ENCODE data around the gene HHAT. TPM values are rescaled to one million over a fixed set of nuclear protein-coding genes. Genes with fewer than 3 reads are reported as not detected.

HHAT gene
- polyA plus RNA-seq, 1 donor from 2014 or later, result 5.3 TPM

DNA sequence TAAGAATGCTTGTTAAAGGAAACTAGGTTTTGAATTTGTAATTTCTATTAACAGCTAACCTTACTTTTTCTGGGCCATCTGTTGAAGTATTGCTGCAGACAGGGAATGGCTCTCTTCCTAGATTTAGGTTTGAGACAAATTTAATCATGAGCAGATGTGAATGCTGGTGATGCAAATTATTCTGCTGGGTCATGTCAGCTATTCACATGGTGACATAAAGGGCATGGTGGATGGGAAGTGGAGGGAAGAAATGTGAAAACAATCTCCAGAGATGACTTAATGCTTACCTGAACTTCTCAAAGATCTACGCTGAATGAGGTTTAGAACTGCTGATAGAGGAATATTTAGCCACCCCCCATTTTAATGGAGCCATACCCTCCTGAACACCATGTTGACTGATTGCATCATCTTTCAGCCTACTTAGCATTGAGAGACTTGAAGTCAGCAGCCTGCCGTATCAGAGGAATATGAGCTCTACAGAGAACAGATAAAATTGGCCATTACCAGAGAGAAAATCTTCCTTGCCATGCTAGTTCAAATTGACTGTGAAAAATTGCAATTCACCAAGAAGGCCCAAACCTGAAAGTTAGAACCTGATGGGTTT lies 138.8 kb downstream of the HHAT start:
- Histone ChIP-seq H3K4me3 (ENCODE audit: low read length) (no peak overlapping the region), H3F3A (ENCODE audit: insufficient read depth, low read length, poor library complexity, severe bottlenecking) (no peaks in the 10 kb centered on the region), H2AFZ (ENCODE audit: low read depth, low read length) (no peak overlapping the region), H3K4me2 (ENCODE audit: low read length) (no peak overlapping the region), H3K36me3 (ENCODE audit: insufficient read depth, low read length) (no peaks in the 10 kb centered on the region), H3K79me2 (replicated peaks; ENCODE audit: insufficient read depth, low read length) (no peaks in the 10 kb centered on the region), H3K27me3 (ENCODE audit: insufficient read depth, low read depth, low read length) (no peaks in the 10 kb centered on the region), H3K9me3 (ENCODE audit: low read length) (no peaks in the 10 kb centered on the region), H4K20me1 (ENCODE audit: insufficient read depth) (no peaks in the 10 kb centered on the region), H3K27ac (ENCODE audit: low read length) (no peak overlapping the region), H3K9me2 (ENCODE audit: insufficient read depth, low read length) (no peaks in the 10 kb centered on the region), H3K9ac (ENCODE audit: low read length) (no peak overlapping the region)
- TF ChIP-seq EZH2 (IDR thresholded peaks at IDR 0.05; ENCODE audit: borderline replicate concordance, insufficient read depth, low read length, poor library complexity, severe bottlenecking) (no peak), RAD21 (conservative IDR thresholded peaks at IDR 0.05) (no peak), MXI1 (conservative IDR thresholded peaks at IDR 0.05; ENCODE audit: poor library complexity, severe bottlenecking) (no peak), CTCF (IDR thresholded peaks at IDR 0.05; ENCODE audit: poor library complexity, severe bottlenecking) (no peak), SMC3 (conservative IDR thresholded peaks at IDR 0.05; ENCODE audit: poor library complexity) (no peak), EP300 (conservative IDR thresholded peaks at IDR 0.05; ENCODE audit: poor library complexity, severe bottlenecking) (no peak), REST (IDR thresholded peaks at IDR 0.05; ENCODE audit: borderline replicate concordance) (no peak), POLR2AphosphoS5 (IDR thresholded peaks at IDR 0.05) (no peak), TAF1 (IDR thresholded peaks at IDR 0.05; ENCODE audit: low read depth) (no peak)

DNA sequence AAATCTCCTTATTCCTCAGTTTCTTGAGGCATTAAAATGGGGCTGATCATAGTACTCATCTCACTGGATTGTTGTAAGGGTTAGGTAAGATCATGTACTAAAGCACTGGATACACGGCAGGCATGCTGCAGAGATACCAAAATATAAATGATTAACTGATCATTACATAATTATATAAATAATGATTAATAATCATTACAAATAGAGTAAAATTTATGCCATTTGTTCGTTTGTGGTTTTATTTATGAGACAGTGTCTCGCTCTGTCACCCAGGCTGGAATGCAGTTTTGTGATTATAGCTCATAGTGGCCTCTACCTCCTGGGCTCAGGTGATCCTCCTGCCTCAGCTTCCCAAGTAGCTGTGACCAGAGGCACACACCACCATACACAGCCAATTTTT lies 140.7 kb downstream of the HHAT start:
- Histone ChIP-seq H3F3A (ENCODE audit: insufficient read depth, low read length, poor library complexity, severe bottlenecking) (no peaks in the 10 kb centered on the region), H4K20me1 (ENCODE audit: insufficient read depth) (no peaks in the 10 kb centered on the region), H2AFZ (ENCODE audit: low read depth, low read length) (no peak overlapping the region), H3K4me3 (ENCODE audit: low read length) (no peak overlapping the region), H3K9me3 (ENCODE audit: low read length) (no peaks in the 10 kb centered on the region), H3K9ac (ENCODE audit: low read length) (no peak overlapping the region), H3K27ac (ENCODE audit: low read length) (no peak overlapping the region), H3K79me2 (replicated peaks; ENCODE audit: insufficient read depth, low read length) (no peaks in the 10 kb centered on the region), H3K4me2 (ENCODE audit: low read length) (no peak overlapping the region), H3K36me3 (ENCODE audit: insufficient read depth, low read length) (no peaks in the 10 kb centered on the region), H3K9me2 (ENCODE audit: insufficient read depth, low read length) (no peaks in the 10 kb centered on the region), H3K27me3 (ENCODE audit: insufficient read depth, low read depth, low read length) (no peaks in the 10 kb centered on the region)
- no peak for TF ChIP-seq MXI1 (conservative IDR thresholded peaks at IDR 0.05; ENCODE audit: poor library complexity, severe bottlenecking)
- TF ChIP-seq RAD21 (conservative IDR thresholded peaks at IDR 0.05), result no peak
- TF ChIP-seq TAF1 (IDR thresholded peaks at IDR 0.05; ENCODE audit: low read depth), result no peak
- TF ChIP-seq SMC3 (conservative IDR thresholded peaks at IDR 0.05; ENCODE audit: poor library complexity), result no peak
- no peak for TF ChIP-seq CTCF (IDR thresholded peaks at IDR 0.05; ENCODE audit: poor library complexity, severe bottlenecking)
- TF ChIP-seq EZH2 (IDR thresholded peaks at IDR 0.05; ENCODE audit: borderline replicate concordance, insufficient read depth, low read length, poor library complexity, severe bottlenecking), result no peak
- TF ChIP-seq REST (IDR thresholded peaks at IDR 0.05; ENCODE audit: borderline replicate concordance), result no peak
- TF ChIP-seq EP300 (conservative IDR thresholded peaks at IDR 0.05; ENCODE audit: poor library complexity, severe bottlenecking), result no peak
- TF ChIP-seq POLR2AphosphoS5 (IDR thresholded peaks at IDR 0.05), result no peak
